GM18867 (cell line): Measurements from ENCODE around the gene PRPS1.
A peak's percentile ranks its signal among the peaks of the same experiment; 100 is the strongest.
"Not testable (repeated sequence)": the region's sequence is repeated elsewhere in the genome, so short reads cannot be mapped to it uniquely, and the experiment has no call there.

ENCODE experiments used
- ATAC-seq: cut with Tn5 transposase; IDR thresholded peaks from one replicate; pipeline ENCODE4 v1.9.1; 2021; ENCODE audit warnings: mild to moderate bottlenecking, moderate library complexity; ENCODE audit not compliant: unreplicated experiment

The PRPS1 gene

DNA sequence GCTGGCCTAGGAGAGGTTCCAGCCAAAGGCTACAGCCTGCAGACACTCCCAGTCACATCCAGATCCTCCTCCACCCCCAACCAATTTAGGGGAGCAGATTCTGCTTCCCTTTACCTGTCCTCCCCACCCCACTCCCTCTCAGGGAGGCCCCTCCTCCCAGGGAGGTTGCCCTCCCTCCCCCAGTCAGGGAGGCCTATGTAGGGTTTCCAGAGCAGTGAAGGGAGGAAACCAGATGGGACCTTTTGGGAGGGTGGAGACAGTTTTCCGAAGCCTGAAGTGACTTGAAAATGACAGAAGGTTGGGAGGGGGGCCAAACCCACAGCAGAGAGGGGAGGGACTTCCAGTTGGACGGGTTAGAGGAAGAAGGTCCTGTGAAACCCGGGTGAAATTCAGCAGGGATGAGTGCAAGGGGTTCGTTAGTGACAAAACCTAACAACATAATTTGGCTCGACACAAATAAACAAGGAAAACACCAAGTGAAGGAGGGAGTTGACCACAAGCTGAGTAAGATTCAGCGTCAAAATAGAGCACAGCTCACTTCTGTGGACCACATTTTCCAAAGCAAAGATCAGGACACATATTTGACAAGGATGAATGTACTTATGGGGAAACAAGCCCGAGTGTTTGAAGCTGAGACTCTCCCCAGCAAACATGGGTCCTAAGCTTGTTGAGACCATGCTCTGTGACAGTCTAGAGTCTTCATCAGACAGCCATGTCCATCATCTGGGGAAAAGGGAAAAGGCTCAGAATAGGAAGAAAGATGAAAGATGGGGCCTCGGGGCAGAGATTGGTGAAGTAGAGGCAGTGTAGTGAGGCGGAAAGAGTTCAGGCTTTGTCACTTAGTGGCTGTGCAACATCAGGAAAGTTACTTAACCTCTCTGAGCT is 46.4 kb downstream of the PRPS1 start:
- ATAC-seq: peak; percentile 6

DNA sequence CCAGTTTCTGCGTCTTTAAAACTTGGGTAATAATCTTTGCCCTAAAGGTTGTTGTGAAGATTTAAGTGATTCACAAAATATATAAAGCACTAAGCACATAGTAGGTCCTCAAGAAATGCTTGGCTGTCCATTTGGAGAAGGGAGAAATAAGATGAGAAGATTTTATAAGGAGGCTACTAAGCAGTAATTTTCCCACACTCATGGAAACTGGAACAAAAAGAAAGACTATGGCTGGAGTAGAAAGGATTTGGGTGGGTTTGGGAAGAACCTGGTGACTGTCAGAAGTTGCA is 47.0 kb downstream of the PRPS1 start:
- ATAC-seq: no peak

DNA sequence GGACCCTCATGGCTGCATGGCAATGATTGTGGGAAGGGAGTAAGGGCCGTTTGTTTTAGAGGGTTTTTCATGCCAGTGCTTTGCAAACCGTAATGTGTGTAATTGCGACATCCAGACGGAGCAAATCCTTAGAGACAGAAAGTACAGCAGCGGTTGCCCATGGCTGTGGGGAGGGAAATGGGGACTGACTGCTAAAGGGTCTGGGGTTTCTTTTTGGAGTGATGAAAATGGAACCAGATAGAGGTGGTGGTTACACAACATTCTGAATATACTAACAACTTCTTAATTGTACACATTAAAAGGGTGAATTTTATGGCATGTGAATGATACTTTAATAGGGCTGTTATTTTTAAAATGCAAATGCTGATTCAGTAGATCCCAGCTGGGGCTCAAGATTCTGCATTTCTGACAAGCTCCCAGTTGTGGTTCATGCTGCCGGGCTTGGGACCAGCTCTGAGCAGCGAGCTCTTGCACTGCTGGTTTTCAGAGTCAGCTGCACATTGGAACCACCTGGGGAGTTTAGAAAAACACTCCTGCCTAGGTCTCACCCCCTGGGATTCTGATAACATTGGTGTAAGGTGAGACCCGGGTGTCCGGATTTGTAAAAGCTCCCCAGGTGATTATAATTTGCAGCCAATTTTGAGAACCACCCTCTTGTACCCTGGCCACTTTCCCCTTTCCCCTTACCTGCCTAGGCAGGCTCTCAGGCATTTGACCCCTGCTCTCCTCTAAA is 47.7 kb downstream of the PRPS1 start:
- ATAC-seq: no peak

DNA sequence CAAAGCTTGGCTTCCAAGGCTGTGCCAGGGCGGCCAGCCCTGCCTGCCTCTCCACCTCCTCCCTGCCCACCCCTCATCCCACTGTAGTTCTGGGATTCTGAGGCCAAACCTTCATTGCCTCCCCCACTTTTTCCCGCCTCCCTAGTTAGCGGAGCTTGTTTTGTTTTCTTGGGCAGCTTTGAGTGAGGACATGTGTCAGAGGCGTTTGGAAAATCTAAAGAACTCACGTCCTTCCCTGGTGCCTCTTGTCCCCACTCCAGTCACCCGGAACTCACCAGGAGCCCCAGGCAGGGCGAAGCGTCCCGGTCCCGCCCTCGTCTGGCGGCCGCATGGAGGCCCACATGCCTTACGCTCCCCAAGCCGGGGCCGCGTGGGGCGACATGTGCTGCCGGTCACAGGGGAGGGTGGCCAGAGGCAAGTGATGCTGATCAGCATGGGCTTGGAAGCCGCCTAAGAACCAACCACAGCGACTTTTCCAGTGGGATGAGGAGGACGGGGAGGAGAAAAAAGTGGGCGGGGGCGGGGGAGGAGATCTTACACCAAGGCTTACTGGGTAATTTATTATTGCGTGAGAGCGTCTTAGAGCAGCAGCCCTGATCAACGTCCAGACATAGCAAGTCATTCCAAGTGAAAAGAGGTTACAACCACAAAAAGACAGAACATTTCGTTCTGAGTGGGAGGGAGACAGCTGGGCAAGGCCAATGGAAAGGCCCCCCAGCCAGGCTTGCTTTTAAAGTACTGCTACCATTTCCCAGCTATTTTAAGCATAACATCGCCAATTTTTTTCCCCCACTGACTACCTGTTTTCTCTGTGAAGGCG is 48.5 kb downstream of the PRPS1 start:
- ATAC-seq: no peak

DNA sequence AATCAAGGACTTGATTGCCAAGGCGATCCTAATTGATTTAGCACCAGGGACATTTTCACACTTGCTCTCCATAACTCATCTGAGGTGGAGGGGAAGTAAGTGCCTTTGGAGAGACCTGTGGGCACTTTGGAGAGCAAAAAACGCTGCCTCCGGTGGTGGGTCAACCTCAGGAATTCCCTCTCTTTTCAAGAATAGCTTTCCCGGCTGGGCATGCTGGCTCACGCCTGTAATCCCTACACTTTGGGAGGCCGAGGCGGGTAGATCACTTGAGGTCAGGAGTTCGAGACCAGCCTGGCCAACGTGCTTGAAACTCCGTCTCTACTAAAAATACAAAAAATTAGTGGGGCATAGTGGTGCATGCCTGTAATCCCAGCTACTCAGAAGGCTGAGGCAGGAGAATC is 49.2 kb downstream of the PRPS1 start:
- no peak for ATAC-seq

DNA sequence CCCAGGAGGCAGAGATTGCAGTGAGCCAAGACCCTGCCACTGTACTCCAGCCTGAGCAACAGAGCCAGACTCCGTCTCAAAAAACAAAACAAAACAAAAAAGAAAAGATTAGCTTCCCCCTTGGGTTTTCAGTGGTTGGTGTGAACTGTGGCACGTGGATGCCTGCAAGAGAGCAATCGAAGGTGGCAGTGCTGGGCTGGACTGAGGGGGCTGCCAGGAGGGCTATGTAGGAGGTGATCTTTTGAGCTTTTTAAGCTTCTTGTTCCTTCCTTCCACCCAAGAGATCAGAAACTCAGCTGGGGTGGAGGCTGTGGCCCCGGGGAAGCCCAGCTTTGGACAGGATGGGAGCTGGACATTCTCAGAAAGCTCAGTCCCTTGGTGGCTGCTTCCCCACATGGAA is 49.6 kb downstream of the PRPS1 start:
- ATAC-seq: no peak

DNA sequence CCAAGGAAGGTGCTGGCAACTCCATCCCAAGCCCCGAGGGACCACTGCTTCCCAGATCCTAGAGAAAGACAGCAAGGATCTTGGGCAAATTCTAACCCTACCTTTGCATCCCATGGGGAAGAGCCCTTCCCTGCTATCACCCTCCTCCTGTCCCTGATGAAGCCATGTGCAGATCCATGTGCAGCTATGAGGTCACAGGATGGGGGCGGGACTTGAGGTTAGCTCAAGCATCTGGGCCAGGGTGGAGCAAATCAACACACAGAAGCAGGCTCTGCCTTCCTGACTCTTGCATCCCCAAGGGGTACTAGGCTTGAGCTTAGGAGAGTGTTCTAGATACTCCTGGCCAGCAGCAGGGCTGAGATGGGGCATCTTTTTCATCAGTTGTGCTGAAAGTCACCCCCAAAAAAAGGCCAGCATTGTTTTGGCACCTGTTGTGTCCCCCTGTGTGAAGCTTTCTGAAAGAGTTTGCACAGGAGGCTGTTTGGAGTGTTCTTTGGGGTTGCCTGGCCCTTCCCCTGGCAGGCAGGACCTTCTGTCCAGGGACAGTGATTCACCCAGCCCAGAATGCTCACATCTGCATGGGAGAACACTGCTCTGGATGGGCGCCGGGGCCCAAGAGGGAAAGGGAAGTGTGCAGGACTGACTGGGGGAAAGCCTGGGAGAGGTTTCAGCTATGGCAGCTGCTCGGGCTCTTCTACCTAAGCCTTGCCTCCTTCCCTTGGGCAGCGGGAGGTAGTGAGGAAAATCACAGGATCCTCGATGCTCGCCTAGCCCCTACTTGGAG is 50.8 kb downstream of the PRPS1 start:
- ATAC-seq: no peak

DNA sequence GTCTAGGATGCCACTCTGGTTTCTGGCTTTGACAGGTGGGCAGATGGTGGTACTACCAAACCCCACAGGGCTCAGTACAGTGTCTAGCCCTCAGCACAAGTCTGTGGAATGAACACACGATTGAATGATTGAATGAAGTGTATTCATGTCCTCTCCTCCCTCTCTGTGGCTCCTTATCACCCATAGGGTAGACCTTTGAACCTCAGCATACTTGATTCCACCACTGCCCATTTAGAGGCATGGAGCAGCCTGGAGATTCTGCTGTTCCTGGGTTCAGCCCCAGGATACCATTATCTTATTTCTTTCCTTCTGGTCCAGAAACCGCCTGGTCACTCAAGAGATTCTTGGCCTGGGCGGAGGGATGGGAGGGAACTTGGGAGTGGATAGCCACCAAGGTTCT is 53.9 kb downstream of the PRPS1 start:
- ATAC-seq: no peak

DNA sequence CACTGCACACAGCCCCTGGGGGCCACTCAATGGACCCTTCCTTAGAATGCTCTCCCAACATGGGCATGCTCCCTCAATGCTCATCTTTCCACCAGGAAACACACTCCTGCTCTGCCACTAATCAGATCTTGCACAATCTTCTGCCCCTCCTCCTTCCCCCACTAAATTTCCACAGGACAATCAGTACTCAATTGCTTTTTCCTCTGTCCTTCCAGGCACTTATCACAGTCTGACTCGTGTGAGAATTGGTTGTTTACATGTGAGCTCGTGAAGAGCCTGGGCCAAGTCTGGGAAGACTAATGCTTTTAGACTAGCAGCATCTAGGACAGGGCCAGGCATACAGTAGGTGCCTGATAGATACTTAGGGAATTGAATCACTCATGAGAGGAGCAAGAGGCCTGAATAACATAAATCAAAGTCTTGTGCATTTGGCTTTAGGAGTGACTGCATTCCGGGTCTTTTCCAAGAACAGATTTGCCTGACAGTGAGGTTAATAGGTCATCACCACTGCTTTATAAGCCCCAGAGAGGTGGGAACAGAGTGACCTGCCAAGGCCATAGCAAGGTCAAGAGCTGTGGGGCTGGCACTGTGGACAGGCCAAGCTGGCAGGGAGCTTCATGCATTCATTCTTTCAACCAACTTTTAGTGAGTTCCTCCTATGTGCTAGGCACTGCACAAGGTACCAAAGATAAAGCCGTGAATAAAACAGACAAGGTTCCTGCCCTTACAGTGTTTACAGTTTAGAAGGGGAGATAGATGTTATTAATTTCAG is 55.0 kb downstream of the PRPS1 start:
- ATAC-seq: no peak

DNA sequence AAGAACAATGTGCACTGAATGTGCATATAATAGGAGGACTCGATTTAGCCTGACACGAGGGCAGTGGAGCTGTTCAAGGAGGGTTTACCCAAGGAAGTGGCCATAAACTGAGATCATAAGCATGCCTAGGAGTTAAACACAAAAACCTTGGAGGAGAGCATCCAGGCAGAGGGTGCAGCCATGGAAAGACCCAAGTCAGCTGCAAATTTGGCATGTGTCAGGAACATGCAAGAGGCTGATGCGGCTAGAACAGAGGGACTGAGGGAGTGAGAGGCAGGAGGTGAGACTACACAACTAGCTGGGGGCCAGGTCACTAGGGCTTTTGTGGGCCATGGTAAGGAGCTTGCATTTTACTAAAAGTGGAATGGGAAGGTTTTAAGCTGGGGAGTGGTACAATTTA is 55.6 kb downstream of the PRPS1 start:
- ATAC-seq: no peak

DNA sequence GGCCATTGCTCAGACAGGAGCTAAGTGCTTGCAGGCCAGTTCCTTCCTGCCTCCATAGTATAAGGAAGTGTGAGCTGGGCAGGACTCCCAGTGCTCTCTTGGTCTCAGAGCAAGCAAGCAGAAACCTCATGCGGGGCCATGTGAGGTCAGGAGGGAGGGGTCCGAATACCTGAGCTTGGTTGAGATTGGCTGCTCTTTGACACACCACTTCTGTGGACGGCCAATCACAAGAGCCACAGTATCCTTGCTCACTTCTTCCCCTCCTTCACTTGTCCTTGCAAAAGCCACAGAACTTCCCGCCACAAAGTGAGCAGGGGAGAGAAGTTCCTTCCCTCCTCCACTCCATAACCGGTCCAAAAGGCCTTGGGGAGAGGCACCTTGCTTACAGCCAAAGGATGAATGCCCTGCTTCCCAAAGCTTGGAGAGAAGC is 56.7 kb downstream of the PRPS1 start:
- peak; percentile 56 for ATAC-seq

DNA sequence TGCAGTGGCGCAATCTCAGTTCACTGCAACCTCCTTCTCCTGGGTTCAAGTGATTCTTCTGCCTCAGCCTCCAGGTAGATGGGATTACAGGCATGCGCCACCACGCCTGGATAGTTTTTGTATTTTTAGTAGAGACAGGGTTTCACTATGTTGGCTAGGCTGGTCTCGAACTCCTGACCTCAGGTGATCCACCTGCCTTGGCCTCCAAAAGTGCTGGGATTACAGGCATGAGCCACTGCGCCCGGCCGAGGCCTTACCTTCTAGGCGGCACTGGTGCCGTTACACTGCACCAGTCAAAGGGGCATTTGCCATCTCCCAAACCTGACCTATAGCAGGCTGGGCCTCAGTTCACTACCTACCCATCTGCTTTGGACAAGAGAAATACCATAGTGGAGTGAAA is 57.3 kb downstream of the PRPS1 start:
- ATAC-seq: not testable (repeated sequence)

DNA sequence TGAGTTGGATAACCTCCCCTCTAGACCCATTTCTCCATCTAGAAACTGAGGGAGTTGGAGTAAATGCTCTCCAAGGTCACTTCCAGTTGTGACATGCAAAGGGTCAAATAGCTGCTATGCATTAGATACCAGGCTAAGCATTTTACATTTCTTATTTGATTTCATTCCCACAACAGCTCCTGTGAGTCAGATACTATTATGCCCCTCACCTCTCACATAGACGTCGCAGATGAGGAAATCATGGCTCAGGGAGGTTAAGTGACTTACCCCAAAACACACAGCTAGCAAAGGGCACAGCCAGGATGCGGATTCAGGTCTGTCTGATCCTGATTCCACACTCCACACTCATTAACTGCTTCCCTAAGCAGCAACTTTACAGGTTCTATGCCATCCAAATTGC is 57.7 kb downstream of the PRPS1 start:
- no peak for ATAC-seq

DNA sequence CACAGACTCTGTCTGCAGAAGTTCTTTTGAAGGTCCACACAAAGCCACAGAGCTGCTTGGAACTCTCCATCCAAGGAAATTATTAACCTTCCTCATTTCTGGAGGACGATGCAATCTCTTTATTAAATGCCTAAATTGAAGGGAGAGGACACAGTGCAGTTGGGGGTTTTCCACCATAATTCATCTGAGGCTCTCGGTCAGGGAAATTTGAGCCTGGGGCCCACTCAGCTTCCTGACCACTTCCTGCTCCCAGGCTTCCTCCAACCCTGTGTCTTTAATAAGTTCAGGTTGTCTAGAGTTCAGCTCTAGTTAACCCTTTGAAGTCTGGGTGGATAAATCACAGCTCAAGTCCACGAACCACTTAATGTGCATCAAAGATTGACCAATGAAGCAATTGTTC is 58.5 kb downstream of the PRPS1 start:
- no peak for ATAC-seq

DNA sequence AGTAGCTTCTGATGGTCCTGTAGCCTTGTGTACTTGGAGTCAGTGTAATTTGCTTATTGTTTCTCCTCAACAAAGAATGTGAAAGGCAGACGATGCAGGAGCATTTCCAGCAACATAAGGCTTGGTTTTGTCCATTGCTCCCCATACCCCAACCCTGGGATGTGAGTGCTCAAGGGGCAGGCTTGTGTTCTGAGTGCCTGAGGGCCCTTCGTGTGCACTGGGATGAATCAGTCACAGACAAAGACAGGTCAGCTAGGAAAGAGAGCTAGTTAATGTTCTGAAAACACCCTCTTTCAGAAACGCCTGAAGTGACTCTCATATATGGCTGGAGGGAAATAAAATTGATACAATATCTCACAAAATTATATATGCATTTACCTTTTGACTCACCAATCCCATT is 59.1 kb downstream of the PRPS1 start:
- no peak for ATAC-seq

DNA sequence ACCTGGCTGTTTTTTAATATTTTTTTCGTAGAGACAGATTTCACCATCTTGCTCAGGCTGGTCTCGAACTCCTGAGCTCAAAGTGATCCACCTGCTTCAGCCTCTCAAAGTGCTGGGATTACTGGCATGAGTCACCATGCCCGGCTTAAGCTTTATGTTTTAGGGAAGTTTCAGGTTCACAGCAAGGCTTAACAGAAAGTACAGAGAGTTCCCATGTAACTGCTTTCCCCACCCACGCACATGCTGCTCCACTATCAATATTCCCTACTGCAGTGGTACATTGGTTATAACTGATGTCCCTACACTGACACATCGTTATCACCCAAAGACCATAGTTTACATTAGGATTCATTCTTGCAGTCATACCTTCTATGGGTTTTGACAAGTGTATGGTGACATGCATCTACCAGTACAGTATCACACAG is 62.7 kb downstream of the PRPS1 start:
- no peak for ATAC-seq

DNA sequence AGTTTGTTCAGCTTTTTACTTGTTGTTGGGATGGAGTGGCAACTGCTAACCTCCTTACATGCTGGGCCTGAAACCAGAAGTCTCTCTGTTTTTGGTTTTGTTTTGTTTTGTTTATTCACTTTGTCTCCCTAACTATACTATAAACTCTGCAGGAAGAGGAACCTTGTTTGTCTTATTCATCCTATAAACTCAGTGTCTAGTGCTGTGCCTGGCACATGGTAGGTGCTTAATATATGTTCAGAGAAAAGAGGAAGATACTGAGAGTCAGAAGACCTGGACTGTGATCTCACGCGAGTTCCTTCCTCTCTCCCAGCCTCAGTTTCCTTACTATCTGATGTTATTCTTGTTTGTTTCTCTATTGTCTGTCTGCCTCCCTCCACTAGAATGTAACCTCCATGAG is 71.3 kb downstream of the PRPS1 start:
- ATAC-seq: peak; percentile 37

DNA sequence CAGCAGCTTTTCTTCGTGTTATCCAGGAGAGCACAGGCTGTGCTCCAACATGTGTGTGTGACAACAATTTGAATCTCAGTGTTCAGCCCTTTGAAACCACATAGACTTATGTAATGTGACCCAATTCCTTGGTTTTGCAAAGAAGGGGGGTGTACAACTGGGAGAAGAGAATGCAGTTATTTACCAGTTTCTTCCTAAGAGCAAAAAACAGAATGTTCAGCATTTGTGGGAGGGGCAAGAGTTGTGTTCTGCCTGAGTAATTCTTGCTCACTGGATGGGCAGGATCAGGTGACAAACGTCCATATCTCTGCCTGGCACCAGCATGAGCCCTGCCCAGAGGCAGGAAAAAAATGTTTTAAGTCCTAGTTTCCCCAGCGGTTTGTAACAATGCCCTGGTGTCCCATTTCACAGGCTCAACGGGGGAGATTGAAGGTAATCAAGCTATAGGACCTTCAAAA is 72.0 kb downstream of the PRPS1 start:
- no peak for ATAC-seq
